CD4-positive, alpha-beta T cell treated with Interleukin-10 for 1 hour (primary cell): ENCODE data around the gene NFYA.

ENCODE experiments used
- DNase-seq: peaks from one replicate; pipeline ENCODE4 v3.0.0-alpha.2; 2020

The NFYA gene

DNA sequence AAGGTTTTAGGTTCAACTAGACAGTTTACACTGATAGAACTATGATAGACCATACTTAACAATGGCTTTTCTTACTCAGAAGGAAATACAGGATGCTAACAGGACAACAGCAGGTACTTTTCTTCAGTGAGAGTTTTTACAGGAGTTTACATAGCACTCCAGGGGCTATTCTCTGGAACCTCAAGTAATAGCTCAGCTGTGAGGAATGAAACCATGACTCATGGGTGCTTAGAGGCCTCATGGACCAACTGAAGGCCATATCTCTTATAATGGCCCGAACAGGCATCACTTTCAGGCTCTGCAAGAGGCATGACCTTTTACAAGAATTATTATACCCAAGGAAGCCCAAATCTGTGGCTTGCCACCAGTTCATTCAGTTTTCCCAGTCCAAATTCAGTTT lies 49.6 kb downstream of the NFYA start:
- DNase-seq = no peak

DNA sequence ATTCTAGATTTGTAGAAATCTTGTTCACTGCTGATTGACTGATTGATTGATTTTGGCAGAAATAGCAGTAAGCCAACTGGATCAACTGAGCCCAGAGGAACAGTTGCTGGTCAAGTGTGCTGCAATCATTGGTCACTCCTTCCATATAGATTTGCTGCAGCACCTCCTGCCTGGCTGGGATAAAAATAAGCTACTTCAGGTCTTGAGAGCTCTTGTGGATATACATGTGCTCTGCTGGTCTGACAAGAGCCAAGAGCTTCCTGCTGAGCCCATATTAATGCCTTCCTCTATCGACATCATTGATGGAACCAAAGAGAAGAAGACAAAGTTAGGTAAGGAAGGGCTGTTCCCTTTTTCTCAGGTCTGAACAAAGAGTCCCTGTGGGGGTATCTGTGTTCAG lies 50.1 kb downstream of the NFYA start:
- no peak for DNase-seq

DNA sequence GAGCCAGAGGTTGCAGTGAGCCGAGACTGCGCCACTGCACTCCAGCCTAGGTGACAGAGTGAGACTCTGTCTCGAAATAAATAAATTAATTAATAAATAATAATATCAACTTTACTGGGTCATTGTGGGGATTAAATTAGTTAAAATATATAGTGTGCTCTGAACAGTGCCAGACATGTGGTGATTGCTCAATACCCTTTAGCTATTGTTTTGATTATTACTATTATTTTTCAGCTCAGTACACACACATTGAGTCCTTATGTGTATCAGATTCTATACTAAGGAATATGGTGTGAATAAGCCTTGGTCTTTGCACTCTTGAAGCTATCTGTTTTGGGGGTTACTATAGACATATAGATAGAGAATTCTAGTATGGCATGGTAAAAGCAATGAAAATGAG lies 52.5 kb downstream of the NFYA start:
- DNase-seq = no peak

DNA sequence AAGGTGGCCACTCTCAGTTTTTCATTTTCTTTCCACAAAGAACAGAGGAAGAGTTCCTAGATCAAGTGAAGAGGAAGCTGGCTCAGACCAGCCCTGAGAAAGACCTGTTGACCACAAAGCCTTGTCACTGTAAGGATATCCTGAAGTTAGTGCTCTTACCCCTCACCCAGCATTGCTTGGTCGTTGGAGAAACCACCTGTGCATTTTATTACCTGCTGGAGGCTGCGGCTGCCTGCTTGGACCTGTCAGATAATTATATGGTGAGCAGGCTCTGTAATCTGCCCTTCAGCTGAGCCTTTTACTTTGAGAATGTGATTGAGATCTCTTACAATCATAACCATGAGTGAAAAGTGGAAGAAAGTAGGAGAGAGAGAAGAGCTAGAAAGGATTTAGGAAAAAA lies 59.5 kb downstream of the NFYA start:
- DNase-seq = no peak

DNA sequence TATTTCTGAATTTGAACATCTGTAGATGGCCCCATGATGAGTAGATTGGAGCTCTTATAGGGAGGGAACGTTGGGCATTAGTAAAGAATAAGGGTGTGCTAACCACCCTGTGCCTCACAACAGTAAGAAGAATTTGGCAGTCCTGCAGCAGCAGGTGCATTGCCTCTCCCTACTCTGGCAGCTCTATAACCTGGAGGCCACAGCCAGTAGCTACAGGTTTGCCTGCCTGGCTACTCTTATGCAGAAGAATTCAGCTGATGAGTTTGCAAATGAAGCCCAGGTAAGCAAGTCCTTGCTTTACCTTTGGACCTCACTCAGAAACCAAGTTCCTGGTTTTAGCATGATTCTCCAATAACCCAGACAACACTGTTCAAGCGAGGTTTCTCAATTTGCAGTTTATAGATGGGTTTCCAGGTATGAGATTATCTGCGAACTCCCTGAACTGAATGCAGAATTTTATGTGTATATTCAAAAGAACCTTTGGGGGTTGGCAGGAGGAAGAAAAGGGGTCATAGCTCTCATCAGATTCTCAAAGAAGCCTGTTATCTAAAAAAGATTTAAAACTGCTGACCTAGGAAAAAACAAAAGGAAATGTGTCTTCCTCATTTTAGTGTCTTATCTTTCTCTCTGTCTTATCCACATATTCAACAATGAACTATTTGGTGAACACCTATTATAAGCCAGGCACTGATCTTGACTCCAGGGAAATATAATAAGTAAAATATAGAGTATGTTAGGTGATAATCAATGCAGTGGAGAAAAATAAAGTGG lies 62.5 kb downstream of the NFYA start:
- DNase-seq = no peak

DNA sequence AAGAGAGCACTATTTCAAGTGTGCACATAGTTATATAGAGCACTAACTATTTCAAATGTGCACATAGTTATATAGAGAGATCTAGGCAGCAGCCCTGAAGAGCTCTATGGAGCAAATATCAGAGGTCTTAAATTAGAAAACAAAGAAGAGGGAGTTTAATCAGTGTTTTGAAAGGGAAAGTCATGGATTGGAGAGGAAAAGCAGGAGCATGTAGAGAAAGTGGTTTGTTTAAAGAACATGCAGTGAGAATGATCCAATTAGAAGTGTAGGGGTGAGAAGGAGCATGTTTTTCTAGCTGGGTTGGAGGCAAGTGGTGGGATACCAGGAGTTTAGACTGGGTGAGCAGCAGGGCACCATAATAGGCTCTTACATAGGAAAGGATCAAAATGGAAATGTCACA lies 64.1 kb downstream of the NFYA start:
- no peak for DNase-seq

DNA sequence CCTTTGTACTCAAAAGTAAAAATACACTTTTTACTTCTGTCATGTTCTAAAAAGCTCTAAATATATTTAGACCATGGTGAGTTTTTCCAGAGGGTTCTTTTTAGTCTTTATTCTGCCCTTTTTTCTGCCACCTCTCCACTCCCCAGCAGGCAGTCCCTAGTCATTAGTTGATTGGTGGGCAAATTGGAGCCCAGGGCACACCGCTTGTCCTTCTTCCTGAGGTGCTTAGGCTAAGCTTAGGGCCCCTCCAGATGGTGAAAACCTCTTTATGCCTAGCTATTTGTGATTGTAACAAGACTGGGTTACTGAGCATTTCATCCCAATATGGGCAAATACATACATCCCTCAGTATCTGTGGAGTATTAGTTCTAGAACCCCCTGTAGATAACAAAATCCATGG lies 75.1 kb downstream of the NFYA start:
- DNase-seq = no peak
